Rectal smooth muscle tissue (tissue), 1 donor: ENCODE results near the gene HBS1L.

Experiments used
- H3K27ac ChIP-seq: one replicate; pipeline ENCODE4 v1.7.0; 2013; ENCODE audit warnings: low read depth, low read length, inconsistent platforms
- H3K27me3 ChIP-seq: one replicate; pipeline ENCODE4 v1.7.0; 2013; ENCODE audit warnings: low read length; ENCODE audit not compliant: control insufficient read depth, insufficient read depth
- H3K36me3 ChIP-seq: one replicate; pipeline ENCODE4 v1.7.0; 2013; ENCODE audit warnings: low read length; ENCODE audit not compliant: control insufficient read depth, insufficient read depth
- H3K4me1 ChIP-seq: one replicate; pipeline ENCODE4 v1.7.0; 2013; ENCODE audit warnings: low read length; ENCODE audit not compliant: control insufficient read depth, insufficient read depth
- H3K4me3 ChIP-seq: one replicate; pipeline ENCODE4 v1.7.0; 2013; ENCODE audit warnings: low read length
- H3K9ac ChIP-seq: one replicate; pipeline ENCODE4 v1.7.0; 2013; ENCODE audit warnings: low read length

Gene HBS1L

GRCh38 chr6:135002974-135003703 is 51.5 kb downstream of the HBS1L start:
- Histone ChIP-seq H3K27me3 (no peaks in the 10 kb centered on the region), H3K4me1 (no peaks in the 10 kb centered on the region), H3K9ac (no peak overlapping the region), H3K27ac (no peak overlapping the region), H3K36me3 (no peaks in the 10 kb centered on the region), H3K4me3 (no peak overlapping the region)

DNA sequence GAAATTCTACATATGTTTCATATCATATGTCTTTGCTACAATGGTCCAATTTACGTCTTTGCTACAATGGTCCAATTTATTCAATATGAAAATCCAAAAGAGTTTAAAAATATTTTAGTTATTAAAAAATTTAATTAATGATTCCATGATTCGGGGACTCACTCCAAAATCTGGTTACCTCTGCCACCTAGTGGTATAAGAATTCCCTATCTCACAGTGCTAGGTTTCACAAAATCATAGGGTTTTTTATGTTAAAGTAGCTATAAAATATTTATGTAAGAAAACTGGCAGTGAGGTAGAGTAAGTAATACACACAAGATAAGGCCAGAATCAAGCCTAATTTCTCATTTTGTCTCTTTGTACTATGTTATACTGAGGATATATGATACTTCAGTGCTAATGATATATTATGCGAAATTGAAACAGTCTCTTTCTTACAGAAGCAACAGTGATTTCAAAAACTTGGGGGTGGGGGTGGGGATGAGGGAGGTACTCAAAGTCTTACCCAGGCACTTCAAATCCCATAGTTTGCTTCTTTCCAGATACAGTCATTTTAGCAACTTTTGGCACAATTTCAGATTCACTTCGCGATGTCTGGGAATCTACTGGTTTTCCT is 52.3 kb downstream of the HBS1L start:
- H3K27ac ChIP-seq: no peak overlapping the region

GRCh38 chr6:134999107-134999506 is 55.5 kb downstream of the HBS1L start:
- Histone ChIP-seq H3K4me1 (no peaks in the 10 kb centered on the region), H3K9ac (no peak overlapping the region), H3K36me3 (peaks cover 3% of the 10 kb centered on the region)

More for the DNA sequence above, 52.3 kb downstream of the HBS1L start:
- Histone ChIP-seq H3K4me3 (no peak overlapping the region), H3K4me1 (no peaks in the 10 kb centered on the region), H3K36me3 (peaks cover under 1% of the 10 kb centered on the region), H3K9ac (no peak overlapping the region), H3K27me3 (no peaks in the 10 kb centered on the region)

GRCh38 chr6:134997133-134997995 is 57.3 kb downstream of the HBS1L start:
- H3K27me3 ChIP-seq: no peaks in the 10 kb centered on the region
- H3K27ac ChIP-seq: no peak overlapping the region
- H3K4me1 ChIP-seq: no peaks in the 10 kb centered on the region
- no peak overlapping the region for H3K4me3 ChIP-seq
- peaks cover 3% of the 10 kb centered on the region for H3K36me3 ChIP-seq
- H3K9ac ChIP-seq: no peak overlapping the region

More at GRCh38 chr6:134999107-134999506, 55.5 kb downstream of the HBS1L start:
- Histone ChIP-seq H3K27ac (no peak overlapping the region), H3K4me3 (no peak overlapping the region), H3K27me3 (no peaks in the 10 kb centered on the region)

GRCh38 chr6:134995536-134995935 is 59.1 kb downstream of the HBS1L start:
- H3K27me3 ChIP-seq: no peaks in the 10 kb centered on the region
- no peak overlapping the region for H3K4me3 ChIP-seq
- H3K36me3 ChIP-seq: peaks cover 6% of the 10 kb centered on the region
- no peak overlapping the region for H3K27ac ChIP-seq
- H3K4me1 ChIP-seq: no peaks in the 10 kb centered on the region
- no peak overlapping the region for H3K9ac ChIP-seq

DNA sequence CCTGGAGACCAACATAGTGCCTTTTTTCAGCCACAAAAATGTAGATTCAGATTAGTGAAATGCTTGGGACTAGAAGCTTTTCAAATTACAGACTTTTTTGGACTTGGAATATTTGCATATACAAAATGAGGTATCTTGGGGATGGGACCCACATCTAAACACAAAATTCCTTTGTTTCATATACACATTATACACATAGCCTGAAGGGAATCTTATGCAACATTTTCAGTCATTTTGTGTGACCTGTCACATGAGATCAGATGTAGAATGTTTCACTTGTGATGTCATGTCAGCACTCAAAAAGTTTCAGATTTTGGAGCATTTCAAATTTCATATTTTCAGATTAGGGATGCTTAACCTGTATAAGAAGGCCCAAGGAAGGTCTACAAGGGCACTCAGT is 60.2 kb downstream of the HBS1L start:
- H3K27ac ChIP-seq: no peak overlapping the region
- no peaks in the 10 kb centered on the region for H3K4me1 ChIP-seq
- no peak overlapping the region for H3K9ac ChIP-seq
- H3K27me3 ChIP-seq: no peaks in the 10 kb centered on the region
- H3K4me3 ChIP-seq: no peak overlapping the region
- peaks cover 6% of the 10 kb centered on the region for H3K36me3 ChIP-seq

GRCh38 chr6:134992155-134992554 is 62.5 kb downstream of the HBS1L start:
- no peak overlapping the region for H3K9ac ChIP-seq
- H3K27ac ChIP-seq: no peak overlapping the region
- no peaks in the 10 kb centered on the region for H3K27me3 ChIP-seq
- H3K36me3 ChIP-seq: peaks cover 4% of the 10 kb centered on the region
- H3K4me3 ChIP-seq: no peak overlapping the region
- H3K4me1 ChIP-seq: no peaks in the 10 kb centered on the region

- Histone ChIP-seq H3K9ac (no peak overlapping the region), H3K27ac (no peak overlapping the region), H3K27me3 (no peaks in the 10 kb centered on the region), H3K4me3 (no peak overlapping the region), H3K36me3 (peaks cover 3% of the 10 kb centered on the region), H3K4me1 (no peaks in the 10 kb centered on the region)
Observed at GRCh38 chr6:134990262-134990661, 64.4 kb downstream of the HBS1L start.

GRCh38 chr6:134984821-134985220 is 69.8 kb downstream of the HBS1L start:
- H3K4me3 ChIP-seq: no peak overlapping the region
- H3K9ac ChIP-seq: no peak overlapping the region
- no peak overlapping the region for H3K27ac ChIP-seq
- H3K36me3 ChIP-seq: peaks cover 6% of the 10 kb centered on the region
- H3K4me1 ChIP-seq: no peaks in the 10 kb centered on the region
- H3K27me3 ChIP-seq: no peaks in the 10 kb centered on the region

DNA sequence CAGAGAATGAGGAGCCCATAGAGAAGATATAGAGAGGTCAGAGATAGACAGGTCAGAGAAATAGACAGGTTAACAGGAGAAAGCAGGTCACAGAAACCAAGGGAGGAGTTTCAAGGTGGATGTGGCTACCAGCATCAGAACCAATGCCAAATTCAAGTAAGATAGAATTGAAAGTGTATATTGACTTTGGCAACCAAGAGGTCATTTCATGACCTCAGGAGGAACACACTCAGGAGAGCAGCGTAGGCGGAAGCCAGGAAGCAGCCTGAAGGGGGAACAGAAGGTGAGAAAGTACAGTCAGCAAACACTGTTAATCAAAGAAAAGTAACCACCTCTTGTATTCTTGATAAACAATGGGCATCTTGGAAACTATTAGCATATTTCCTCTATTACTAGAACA is 70.8 kb downstream of the HBS1L start:
- no peak overlapping the region for H3K4me3 ChIP-seq

DNA sequence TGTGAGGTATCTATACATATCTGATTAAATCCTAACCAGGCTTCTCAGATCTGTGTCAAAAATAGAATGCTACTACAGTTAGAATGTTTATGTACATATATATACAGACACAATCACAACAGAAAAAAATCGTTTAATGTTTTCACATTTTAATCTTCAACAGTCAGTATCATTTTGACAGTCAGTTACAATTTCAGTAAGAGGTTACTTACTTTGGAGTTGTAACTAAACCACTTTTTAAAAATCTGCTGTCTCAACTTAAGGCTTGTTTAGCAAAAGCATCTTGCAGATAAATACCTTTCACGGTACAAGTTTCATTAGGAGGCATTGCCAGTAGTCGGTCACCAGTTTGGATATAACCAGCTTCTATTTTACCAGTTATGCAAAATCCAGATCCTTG is 72.5 kb downstream of the HBS1L start:
- Histone ChIP-seq H3K4me1 (no peaks in the 10 kb centered on the region), H3K36me3 (peaks cover 6% of the 10 kb centered on the region), H3K9ac (no peak overlapping the region), H3K4me3 (no peak overlapping the region), H3K27me3 (no peaks in the 10 kb centered on the region), H3K27ac (no peak overlapping the region)

More for the DNA sequence above, 70.8 kb downstream of the HBS1L start:
- Histone ChIP-seq H3K27ac (no peak overlapping the region), H3K36me3 (peaks cover 6% of the 10 kb centered on the region), H3K4me1 (no peaks in the 10 kb centered on the region), H3K27me3 (no peaks in the 10 kb centered on the region), H3K9ac (no peak overlapping the region)

- Histone ChIP-seq H3K36me3 (peaks cover 6% of the 10 kb centered on the region), H3K9ac (no peak overlapping the region), H3K4me1 (no peaks in the 10 kb centered on the region), H3K27me3 (no peaks in the 10 kb centered on the region), H3K4me3 (no peak overlapping the region), H3K27ac (no peak overlapping the region)
Observed at GRCh38 chr6:134980846-134981245, 73.8 kb downstream of the HBS1L start.
